ENCODE data around the gene AGMO. TPM values are rescaled to one million over a fixed set of nuclear protein-coding genes. Genes with fewer than 3 reads are reported as not detected.
A peak's percentile ranks its signal among the peaks of the same experiment; 100 is the strongest.

Gene AGMO
- total and polyA plus RNA-seq, 2 donors (not counting 1 experiment from before 2014, with no cell fraction given), result 0.06 TPM; not detected in 1

DNA sequence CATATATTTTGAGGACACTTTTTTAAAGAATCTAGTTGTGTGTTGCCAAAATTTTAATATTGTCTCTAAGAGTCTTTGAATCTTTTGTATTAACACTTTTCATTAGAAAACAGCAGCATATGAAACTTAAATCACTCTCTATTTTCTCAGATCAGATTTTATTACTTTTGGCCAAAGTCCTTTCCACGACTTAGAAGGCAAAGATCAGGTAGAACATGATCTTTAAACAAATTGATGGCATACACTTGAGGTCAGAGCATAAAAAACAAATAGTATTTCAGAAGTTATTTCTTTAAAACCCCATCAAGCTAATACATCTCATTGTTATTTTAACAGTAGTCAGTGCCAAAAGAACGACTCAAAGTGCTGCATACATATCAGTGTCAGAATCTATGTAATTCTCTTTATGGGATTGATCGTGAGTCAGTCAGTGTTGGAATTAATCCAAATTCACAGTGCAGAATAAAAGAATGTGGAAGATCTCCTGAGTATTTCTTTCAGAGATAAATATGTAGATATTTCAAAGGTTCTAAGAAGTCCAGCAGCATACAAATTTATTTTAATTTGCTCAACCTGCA lies 9.6 kb upstream of the AGMO start:
- H3K27me3 ChIP-seq (ENCODE audit: control insufficient read depth, insufficient read depth, low read length), result no peaks in the 10 kb centered on the region
- H4K20me1 ChIP-seq (ENCODE audit: control insufficient read depth, extremely low read depth, insufficient read depth, low read length), result no peaks in the 10 kb centered on the region
- H3K4me2 ChIP-seq (ENCODE audit: extremely low read depth, insufficient read depth, low read length), result no peak overlapping the region
- TF ChIP-seq, protein P1, sequence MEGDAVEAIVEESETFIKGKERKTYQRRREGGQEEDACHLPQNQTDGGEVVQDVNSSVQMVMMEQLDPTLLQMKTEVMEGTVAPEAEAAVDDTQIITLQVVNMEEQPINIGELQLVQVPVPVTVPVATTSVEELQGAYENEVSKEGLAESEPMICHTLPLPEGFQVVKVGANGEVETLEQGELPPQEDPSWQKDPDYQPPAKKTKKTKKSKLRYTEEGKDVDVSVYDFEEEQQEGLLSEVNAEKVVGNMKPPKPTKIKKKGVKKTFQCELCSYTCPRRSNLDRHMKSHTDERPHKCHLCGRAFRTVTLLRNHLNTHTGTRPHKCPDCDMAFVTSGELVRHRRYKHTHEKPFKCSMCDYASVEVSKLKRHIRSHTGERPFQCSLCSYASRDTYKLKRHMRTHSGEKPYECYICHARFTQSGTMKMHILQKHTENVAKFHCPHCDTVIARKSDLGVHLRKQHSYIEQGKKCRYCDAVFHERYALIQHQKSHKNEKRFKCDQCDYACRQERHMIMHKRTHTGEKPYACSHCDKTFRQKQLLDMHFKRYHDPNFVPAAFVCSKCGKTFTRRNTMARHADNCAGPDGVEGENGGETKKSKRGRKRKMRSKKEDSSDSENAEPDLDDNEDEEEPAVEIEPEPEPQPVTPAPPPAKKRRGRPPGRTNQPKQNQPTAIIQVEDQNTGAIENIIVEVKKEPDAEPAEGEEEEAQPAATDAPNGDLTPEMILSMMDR (conservative IDR thresholded peaks at IDR 0.05 in 1 of 2, IDR thresholded peaks at IDR 0.05 in 1 of 2; ENCODE audit: low read depth in 1 of 2, low read length in 2 of 2), result no peak
- no peak for TF ChIP-seq EZH2 (IDR thresholded peaks at IDR 0.05; ENCODE audit: low read length, missing control alignments)
- H3K4me1 ChIP-seq (ENCODE audit: control insufficient read depth, extremely low read depth, insufficient read depth, low read length), result no peaks in the 10 kb centered on the region
- H3K9me3 ChIP-seq (ENCODE audit: control insufficient read depth, insufficient read depth, low read depth, low read length), result no peaks in the 10 kb centered on the region
- no peak overlapping the region for H3K27ac ChIP-seq (ENCODE audit: insufficient read depth, low read length)
- no peak overlapping the region for H3K9ac ChIP-seq (ENCODE audit: insufficient read depth, low read length)
- no peak overlapping the region for H2AFZ ChIP-seq (ENCODE audit: low read length)
- H3K4me3 ChIP-seq (replicated peaks in 1 of 4; ENCODE audit: control extremely low read depth in 1 of 4, insufficient read depth in 1 of 4, low read depth in 3 of 4, low read length in 4 of 4), result no peak overlapping the region
- no peaks in the 10 kb centered on the region for H3K79me2 ChIP-seq (ENCODE audit: control insufficient read depth, insufficient read depth, low read length)
- H3K36me3 ChIP-seq (ENCODE audit: control insufficient read depth, insufficient read depth, low read length), result no peaks in the 10 kb centered on the region
- peak; percentile 42 to 43 for DNase-seq (ENCODE audit: low read depth in 2 of 2)

DNA sequence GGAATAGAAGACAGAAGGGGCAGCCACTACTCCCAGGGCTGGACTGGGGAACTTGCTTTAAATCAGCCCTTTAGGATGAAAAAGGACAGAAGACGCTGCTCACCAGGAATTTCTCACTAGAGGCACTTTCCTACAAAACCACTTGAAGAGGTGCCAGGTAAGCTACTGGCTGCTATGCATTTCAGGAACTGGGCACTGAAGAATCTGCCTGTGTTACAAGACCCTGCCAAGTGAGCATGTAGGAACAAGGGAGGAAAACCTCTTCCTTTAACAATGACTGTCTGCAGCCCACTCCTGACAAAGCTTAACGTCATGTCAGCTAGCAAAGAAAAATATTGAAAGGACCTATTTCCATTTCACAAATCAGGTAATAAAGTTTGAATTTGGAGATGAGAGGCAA lies 5.8 kb upstream of the AGMO start:
- TF ChIP-seq, protein P1 (conservative IDR thresholded peaks at IDR 0.05 in 1 of 2, IDR thresholded peaks at IDR 0.05 in 1 of 2; ENCODE audit: low read depth in 1 of 2, low read length in 2 of 2), result no peak
- TF ChIP-seq EZH2 (IDR thresholded peaks at IDR 0.05; ENCODE audit: low read length, missing control alignments), result no peak
- H3K36me3 ChIP-seq (ENCODE audit: control insufficient read depth, insufficient read depth, low read length), result no peaks in the 10 kb centered on the region
- no peak overlapping the region for H3K27ac ChIP-seq (ENCODE audit: insufficient read depth, low read length)
- DNase-seq (ENCODE audit: low read depth in 2 of 2), result no peak
- no peaks in the 10 kb centered on the region for H3K9me3 ChIP-seq (ENCODE audit: control insufficient read depth, insufficient read depth, low read depth, low read length)
- H3K4me1 ChIP-seq (ENCODE audit: control insufficient read depth, extremely low read depth, insufficient read depth, low read length), result no peaks in the 10 kb centered on the region
- no peak overlapping the region for H3K4me3 ChIP-seq (replicated peaks in 1 of 4; ENCODE audit: control extremely low read depth in 1 of 4, insufficient read depth in 1 of 4, low read depth in 3 of 4, low read length in 4 of 4)
- H3K79me2 ChIP-seq (ENCODE audit: control insufficient read depth, insufficient read depth, low read length), result no peaks in the 10 kb centered on the region
- no peak overlapping the region for H2AFZ ChIP-seq (ENCODE audit: low read length)
- H3K4me2 ChIP-seq (ENCODE audit: extremely low read depth, insufficient read depth, low read length), result no peak overlapping the region
- no peaks in the 10 kb centered on the region for H4K20me1 ChIP-seq (ENCODE audit: control insufficient read depth, extremely low read depth, insufficient read depth, low read length)
- H3K9ac ChIP-seq (ENCODE audit: insufficient read depth, low read length), result no peak overlapping the region
- H3K27me3 ChIP-seq (ENCODE audit: control insufficient read depth, insufficient read depth, low read length), result no peaks in the 10 kb centered on the region

DNA sequence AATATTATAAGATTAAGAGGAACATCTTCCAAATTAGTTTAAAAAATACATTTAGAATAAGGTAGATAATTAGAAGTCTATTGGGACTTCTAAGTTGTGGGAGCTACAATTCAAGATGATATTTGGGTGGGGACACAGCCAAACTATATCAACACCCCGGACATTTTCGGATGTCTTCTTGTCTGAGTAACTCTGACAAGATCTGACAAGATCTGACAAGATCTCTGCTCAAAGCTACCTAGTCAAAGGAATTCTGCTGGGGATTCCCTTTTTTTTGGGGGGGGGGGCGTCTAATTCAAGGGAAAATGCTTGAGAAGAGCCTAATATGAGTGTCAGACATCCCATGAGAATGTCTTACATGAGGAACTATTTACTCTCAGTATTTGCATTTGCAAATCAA lies 5.2 kb upstream of the AGMO start:
- Histone ChIP-seq H3K27me3 (ENCODE audit: control insufficient read depth, insufficient read depth, low read length) (no peaks in the 10 kb centered on the region), H3K4me2 (ENCODE audit: extremely low read depth, insufficient read depth, low read length) (no peak overlapping the region), H3K79me2 (ENCODE audit: control insufficient read depth, insufficient read depth, low read length) (no peaks in the 10 kb centered on the region), H3K27ac (ENCODE audit: insufficient read depth, low read length) (no peak overlapping the region), H3K4me1 (ENCODE audit: control insufficient read depth, extremely low read depth, insufficient read depth, low read length) (no peaks in the 10 kb centered on the region), H3K9me3 (ENCODE audit: control insufficient read depth, insufficient read depth, low read depth, low read length) (no peaks in the 10 kb centered on the region), H3K4me3 (replicated peaks in 1 of 4; ENCODE audit: control extremely low read depth in 1 of 4, insufficient read depth in 1 of 4, low read depth in 3 of 4, low read length in 4 of 4) (no peak overlapping the region), H2AFZ (ENCODE audit: low read length) (no peak overlapping the region), H4K20me1 (ENCODE audit: control insufficient read depth, extremely low read depth, insufficient read depth, low read length) (no peaks in the 10 kb centered on the region), H3K9ac (ENCODE audit: insufficient read depth, low read length) (no peak overlapping the region), H3K36me3 (ENCODE audit: control insufficient read depth, insufficient read depth, low read length) (no peaks in the 10 kb centered on the region)
- DNase-seq (ENCODE audit: low read depth in 2 of 2), result no peak
- TF ChIP-seq, protein P1 (conservative IDR thresholded peaks at IDR 0.05 in 1 of 2, IDR thresholded peaks at IDR 0.05 in 1 of 2; ENCODE audit: low read depth in 1 of 2, low read length in 2 of 2), result no peak
- TF ChIP-seq EZH2 (IDR thresholded peaks at IDR 0.05; ENCODE audit: low read length, missing control alignments), result no peak
